ENCODE data around the gene ATP8B4. TPM values are rescaled to one million over a fixed set of nuclear protein-coding genes. Genes with fewer than 3 reads are reported as not detected.

ATP8B4 gene
- total and polyA plus RNA-seq, 2 donors (not counting 1 experiment from before 2014, with no cell fraction given), result 0.42 TPM; not detected in 1

GRCh38 chr15:50051811-50052419, 67.1 kb downstream of the ATP8B4 start:
- Histone ChIP-seq H3K4me1 (ENCODE audit: control insufficient read depth in 2 of 2, insufficient read depth in 2 of 2, low read length in 2 of 2) (no peaks in the 10 kb centered on the region), H3K79me2 (ENCODE audit: control insufficient read depth, insufficient read depth, low read length) (no peaks in the 10 kb centered on the region), H3K36me3 (replicated peaks in 1 of 2; ENCODE audit: control extremely low read depth in 1 of 2, control insufficient read depth in 1 of 2, extremely low read depth in 1 of 2, insufficient read depth in 2 of 2, low read length in 1 of 2) (no peaks in the 10 kb centered on the region), H3K27me3 (replicated peaks in 1 of 4; ENCODE audit: control extremely low read depth in 1 of 4, control insufficient read depth in 3 of 4, insufficient read depth in 4 of 4, low read length in 3 of 4) (no peaks in the 10 kb centered on the region), H4K20me1 (ENCODE audit: control insufficient read depth, insufficient read depth, low read length, poor library complexity, severe bottlenecking) (no peaks in the 10 kb centered on the region), H3K9ac (ENCODE audit: low read length) (no peak overlapping the region), H3K9me3 (ENCODE audit: control extremely low read depth in 1 of 3, control insufficient read depth in 2 of 3, insufficient read depth in 1 of 3, low read length in 2 of 3) (no peaks in the 10 kb centered on the region), H3K27ac (ENCODE audit: low read length in 2 of 2) (no peak overlapping the region), H3K4me2 (replicated peaks; ENCODE audit: low read depth, low read length, poor library complexity, severe bottlenecking) (no peak overlapping the region), H3K4me3 (ENCODE audit: control extremely low read depth in 1 of 5, extremely low read depth in 1 of 5, insufficient read depth in 1 of 5, low read depth in 2 of 5, low read length in 4 of 5) (no peak overlapping the region), H2AFZ (ENCODE audit: insufficient read depth, low read depth, low read length, poor library complexity, severe bottlenecking) (no peak overlapping the region)
- Mint-ChIP-seq H3K4me1 (no peaks in the 10 kb centered on the region), H3K4me3 (no peak overlapping the region), H3K27me3 (peaks cover 8% of the 10 kb centered on the region), H3K27ac (no peak overlapping the region), H3K9me3 (ENCODE audit: insufficient read depth) (no peaks in the 10 kb centered on the region)
- WGBS (ENCODE audit: insufficient coverage), result 94% methylated on average over 2 of the region's 3 CpGs
- TF ChIP-seq EZH2 (IDR thresholded peaks at IDR 0.05; ENCODE audit: borderline replicate concordance, insufficient read depth, low read depth, low read length, poor library complexity, severe bottlenecking) (no peak), CTCF (IDR thresholded peaks at IDR 0.05) (no peak)
- ChIA-PET POLR2A (no interaction called here), CTCF (interaction anchor here (1.6 kb wide), 1 partner anchor 816 kb away, joined by 4 read pairs; no protein-coding TSS in a partner anchor)
- intact Hi-C loops (cut with micrococcal nuclease), result no loop called here
- no peak for ATAC-seq (ENCODE audit: low read depth)
- DNase-seq, result no peak

- no peak for TF ChIP-seq CTCF (IDR thresholded peaks at IDR 0.05)
- TF ChIP-seq EZH2 (IDR thresholded peaks at IDR 0.05; ENCODE audit: borderline replicate concordance, insufficient read depth, low read depth, low read length, poor library complexity, severe bottlenecking), result no peak
- Mint-ChIP-seq H3K27me3 (peaks cover 8% of the 10 kb centered on the region), H3K27ac (no peak overlapping the region), H3K4me3 (no peak overlapping the region), H3K4me1 (no peaks in the 10 kb centered on the region), H3K9me3 (ENCODE audit: insufficient read depth) (no peaks in the 10 kb centered on the region)
- ChIA-PET CTCF (interaction anchor here (1.6 kb wide), 1 partner anchor 815 kb away, joined by 4 read pairs; no protein-coding TSS in a partner anchor), POLR2A (no interaction called here)
- intact Hi-C loops (cut with micrococcal nuclease), result no loop called here
- WGBS (ENCODE audit: insufficient coverage), result no CpG with 5 or more reads among the region's 5 CpGs
- Histone ChIP-seq H3K9me3 (ENCODE audit: control extremely low read depth in 1 of 3, control insufficient read depth in 2 of 3, insufficient read depth in 1 of 3, low read length in 2 of 3) (no peaks in the 10 kb centered on the region), H3K27me3 (replicated peaks in 1 of 4; ENCODE audit: control extremely low read depth in 1 of 4, control insufficient read depth in 3 of 4, insufficient read depth in 4 of 4, low read length in 3 of 4) (no peaks in the 10 kb centered on the region), H3K27ac (ENCODE audit: low read length in 2 of 2) (no peak overlapping the region), H3K4me3 (ENCODE audit: control extremely low read depth in 1 of 5, extremely low read depth in 1 of 5, insufficient read depth in 1 of 5, low read depth in 2 of 5, low read length in 4 of 5) (no peak overlapping the region), H3K79me2 (ENCODE audit: control insufficient read depth, insufficient read depth, low read length) (no peaks in the 10 kb centered on the region), H4K20me1 (ENCODE audit: control insufficient read depth, insufficient read depth, low read length, poor library complexity, severe bottlenecking) (no peaks in the 10 kb centered on the region), H3K4me1 (ENCODE audit: control insufficient read depth in 2 of 2, insufficient read depth in 2 of 2, low read length in 2 of 2) (no peaks in the 10 kb centered on the region), H3K36me3 (replicated peaks in 1 of 2; ENCODE audit: control extremely low read depth in 1 of 2, control insufficient read depth in 1 of 2, extremely low read depth in 1 of 2, insufficient read depth in 2 of 2, low read length in 1 of 2) (no peaks in the 10 kb centered on the region), H3K4me2 (replicated peaks; ENCODE audit: low read depth, low read length, poor library complexity, severe bottlenecking) (no peak overlapping the region), H2AFZ (ENCODE audit: insufficient read depth, low read depth, low read length, poor library complexity, severe bottlenecking) (no peak overlapping the region), H3K9ac (ENCODE audit: low read length) (no peak overlapping the region)
- DNase-seq, result no peak
- ATAC-seq (ENCODE audit: low read depth), result no peak
These were observed 67.9 kb downstream of the ATP8B4 start for GRCh38 chr15:50050986-50051743.

Measured in B cell (primary cell).